Measurements from ENCODE around the gene PRKAR1B. TPM values are rescaled to one million over a fixed set of nuclear protein-coding genes. Genes with fewer than 3 reads are reported as not detected.

PRKAR1B gene
- total RNA-seq, 1 donor from 2014 or later: 21.7 TPM

DNA sequence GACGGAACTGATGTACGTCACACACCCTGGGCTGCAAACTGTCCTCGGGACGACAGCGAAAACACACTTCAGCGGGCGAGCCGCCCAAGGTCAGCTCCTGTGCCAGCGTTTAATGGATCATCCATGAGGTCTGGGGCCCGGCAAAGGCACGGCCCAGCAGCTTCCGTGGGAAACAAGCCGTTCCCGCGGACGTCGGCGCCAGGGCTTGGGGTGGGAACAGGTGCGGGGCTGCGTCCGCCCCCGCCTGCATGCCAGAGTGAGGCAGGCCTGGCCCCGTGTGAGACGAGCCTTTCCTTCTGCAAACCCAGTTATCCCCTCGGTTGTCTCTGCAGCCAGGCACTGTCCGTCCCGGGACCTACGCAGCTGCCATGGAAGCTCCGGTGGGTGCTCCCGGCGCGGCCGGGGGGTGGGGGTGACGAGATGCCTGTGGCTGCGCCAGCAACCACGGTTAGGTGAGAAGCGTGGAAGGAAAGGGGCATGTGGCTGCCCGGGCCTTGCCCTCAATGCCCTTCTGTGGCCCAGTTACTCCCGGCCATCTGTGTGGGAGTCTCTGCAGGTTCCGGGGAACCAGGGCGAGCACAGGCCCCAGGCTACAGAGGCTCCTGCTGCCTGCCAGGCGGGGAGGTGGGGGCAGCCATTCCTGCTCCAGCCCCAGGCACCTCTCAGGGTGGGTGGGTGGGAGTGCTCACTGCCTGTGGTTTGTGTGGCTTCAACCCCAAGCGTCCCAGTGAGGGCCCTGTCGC is 165.3 kb downstream of the PRKAR1B start:
- Mint-ChIP-seq H3K36me3 (ENCODE audit: low read depth, unreplicated experiment) (peaks cover 4% of the 10 kb centered on the region), H3K4me1 (ENCODE audit: unreplicated experiment) (peaks cover 12% of the 10 kb centered on the region), H3K4me3 (ENCODE audit: unreplicated experiment) (no peak overlapping the region), H3K9me3 (ENCODE audit: unreplicated experiment) (no peaks in the 10 kb centered on the region), H3K27ac (ENCODE audit: unreplicated experiment) (no peak overlapping the region), H3K27me3 (ENCODE audit: unreplicated experiment) (peaks cover 9% of the 10 kb centered on the region)
- TF ChIP-seq, protein P1, sequence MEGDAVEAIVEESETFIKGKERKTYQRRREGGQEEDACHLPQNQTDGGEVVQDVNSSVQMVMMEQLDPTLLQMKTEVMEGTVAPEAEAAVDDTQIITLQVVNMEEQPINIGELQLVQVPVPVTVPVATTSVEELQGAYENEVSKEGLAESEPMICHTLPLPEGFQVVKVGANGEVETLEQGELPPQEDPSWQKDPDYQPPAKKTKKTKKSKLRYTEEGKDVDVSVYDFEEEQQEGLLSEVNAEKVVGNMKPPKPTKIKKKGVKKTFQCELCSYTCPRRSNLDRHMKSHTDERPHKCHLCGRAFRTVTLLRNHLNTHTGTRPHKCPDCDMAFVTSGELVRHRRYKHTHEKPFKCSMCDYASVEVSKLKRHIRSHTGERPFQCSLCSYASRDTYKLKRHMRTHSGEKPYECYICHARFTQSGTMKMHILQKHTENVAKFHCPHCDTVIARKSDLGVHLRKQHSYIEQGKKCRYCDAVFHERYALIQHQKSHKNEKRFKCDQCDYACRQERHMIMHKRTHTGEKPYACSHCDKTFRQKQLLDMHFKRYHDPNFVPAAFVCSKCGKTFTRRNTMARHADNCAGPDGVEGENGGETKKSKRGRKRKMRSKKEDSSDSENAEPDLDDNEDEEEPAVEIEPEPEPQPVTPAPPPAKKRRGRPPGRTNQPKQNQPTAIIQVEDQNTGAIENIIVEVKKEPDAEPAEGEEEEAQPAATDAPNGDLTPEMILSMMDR (IDR thresholded peaks at IDR 0.05; ENCODE audit: unreplicated experiment): no peak
- no peak for DNase-seq (ENCODE audit: low spot score)

DNA sequence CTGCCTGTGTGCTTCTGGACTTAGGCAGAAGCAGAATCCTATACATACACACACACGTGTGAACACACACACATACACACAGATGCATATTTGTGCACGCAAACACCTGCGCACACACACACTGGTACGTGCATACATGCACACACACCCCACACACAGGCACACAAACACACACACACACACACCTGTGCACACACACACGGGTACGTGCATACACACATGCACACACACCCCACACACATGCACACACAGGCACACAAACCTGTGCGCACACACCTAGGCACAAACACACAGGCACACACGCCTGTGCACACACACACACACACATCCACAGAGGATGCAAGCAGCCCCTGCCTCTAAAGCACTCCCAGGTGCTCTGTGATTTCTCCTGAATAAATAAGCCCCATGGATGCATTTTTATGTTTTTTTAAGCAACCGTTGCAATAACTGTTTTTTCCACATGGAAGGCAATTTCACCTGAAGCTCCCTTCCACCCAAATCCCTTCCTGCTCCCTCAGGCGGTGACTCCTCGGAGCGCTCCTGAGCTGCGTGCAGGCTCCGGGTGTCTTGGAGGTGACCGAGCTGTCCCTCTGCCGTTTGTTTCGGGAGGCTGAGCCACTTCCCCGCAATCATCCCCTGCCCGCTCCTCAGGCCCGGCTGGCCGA is 166.0 kb downstream of the PRKAR1B start:
- Mint-ChIP-seq H3K4me3 (ENCODE audit: unreplicated experiment) (no peak overlapping the region), H3K36me3 (ENCODE audit: low read depth, unreplicated experiment) (peaks cover 4% of the 10 kb centered on the region), H3K9me3 (ENCODE audit: unreplicated experiment) (no peaks in the 10 kb centered on the region), H3K27me3 (ENCODE audit: unreplicated experiment) (peaks cover 9% of the 10 kb centered on the region), H3K4me1 (ENCODE audit: unreplicated experiment) (peaks cover 12% of the 10 kb centered on the region), H3K27ac (ENCODE audit: unreplicated experiment) (no peak overlapping the region)
- DNase-seq (ENCODE audit: low spot score): no peak
- TF ChIP-seq, protein P1 (IDR thresholded peaks at IDR 0.05; ENCODE audit: unreplicated experiment): no peak

DNA sequence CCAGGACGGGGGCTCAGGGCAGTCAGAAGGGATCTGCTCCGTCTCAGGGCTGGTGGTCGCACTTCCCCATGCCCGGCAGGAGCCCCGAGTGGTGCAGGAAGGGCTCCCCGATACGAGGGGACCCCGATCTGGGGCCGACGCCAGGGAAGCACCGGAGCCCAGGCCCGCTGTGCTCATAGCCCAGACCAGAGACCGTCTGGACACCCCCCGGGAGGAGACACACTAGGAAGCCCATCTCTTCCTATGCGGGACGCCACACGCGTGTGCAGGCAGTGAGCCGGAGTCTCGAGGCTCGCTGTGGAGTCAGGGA is 167.7 kb downstream of the PRKAR1B start:
- H3K4me1 Mint-ChIP-seq (ENCODE audit: unreplicated experiment): peaks cover 12% of the 10 kb centered on the region

DNA sequence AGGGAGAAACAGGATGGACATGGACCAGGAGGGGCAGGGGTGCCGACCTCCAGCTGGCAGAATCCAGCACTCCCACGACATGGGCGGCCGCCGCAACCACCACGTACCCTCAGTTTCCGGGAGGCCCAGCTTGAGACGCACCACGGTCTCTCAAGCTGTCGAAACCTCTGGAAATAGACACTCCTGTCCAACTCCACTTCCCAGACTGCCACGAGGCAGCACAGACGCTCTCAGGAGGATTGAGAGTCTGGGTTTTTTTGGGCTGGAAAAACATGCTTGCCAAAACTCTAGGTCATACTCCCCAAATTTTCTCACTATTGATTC is 169.6 kb downstream of the PRKAR1B start:
- H3K27ac Mint-ChIP-seq (ENCODE audit: unreplicated experiment): no peak overlapping the region
- H3K4me3 Mint-ChIP-seq (ENCODE audit: unreplicated experiment): no peak overlapping the region
- peaks cover under 1% of the 10 kb centered on the region for H3K27me3 Mint-ChIP-seq (ENCODE audit: unreplicated experiment)
- TF ChIP-seq, protein P1 (IDR thresholded peaks at IDR 0.05; ENCODE audit: unreplicated experiment): no peak
- H3K9me3 Mint-ChIP-seq (ENCODE audit: unreplicated experiment): no peaks in the 10 kb centered on the region
- peaks cover 12% of the 10 kb centered on the region for H3K4me1 Mint-ChIP-seq (ENCODE audit: unreplicated experiment)
- peaks cover 1% of the 10 kb centered on the region for H3K36me3 Mint-ChIP-seq (ENCODE audit: low read depth, unreplicated experiment)
- no peak for DNase-seq (ENCODE audit: low spot score)

More for the DNA sequence above, 167.7 kb downstream of the PRKAR1B start:
- Mint-ChIP-seq H3K9me3 (ENCODE audit: unreplicated experiment) (no peaks in the 10 kb centered on the region), H3K36me3 (ENCODE audit: low read depth, unreplicated experiment) (peaks cover 4% of the 10 kb centered on the region), H3K4me3 (ENCODE audit: unreplicated experiment) (no peak overlapping the region), H3K27ac (ENCODE audit: unreplicated experiment) (no peak overlapping the region), H3K27me3 (ENCODE audit: unreplicated experiment) (peaks cover 9% of the 10 kb centered on the region)
- DNase-seq (ENCODE audit: low spot score): no peak
- TF ChIP-seq, protein P1 (IDR thresholded peaks at IDR 0.05; ENCODE audit: unreplicated experiment): no peak

DNA sequence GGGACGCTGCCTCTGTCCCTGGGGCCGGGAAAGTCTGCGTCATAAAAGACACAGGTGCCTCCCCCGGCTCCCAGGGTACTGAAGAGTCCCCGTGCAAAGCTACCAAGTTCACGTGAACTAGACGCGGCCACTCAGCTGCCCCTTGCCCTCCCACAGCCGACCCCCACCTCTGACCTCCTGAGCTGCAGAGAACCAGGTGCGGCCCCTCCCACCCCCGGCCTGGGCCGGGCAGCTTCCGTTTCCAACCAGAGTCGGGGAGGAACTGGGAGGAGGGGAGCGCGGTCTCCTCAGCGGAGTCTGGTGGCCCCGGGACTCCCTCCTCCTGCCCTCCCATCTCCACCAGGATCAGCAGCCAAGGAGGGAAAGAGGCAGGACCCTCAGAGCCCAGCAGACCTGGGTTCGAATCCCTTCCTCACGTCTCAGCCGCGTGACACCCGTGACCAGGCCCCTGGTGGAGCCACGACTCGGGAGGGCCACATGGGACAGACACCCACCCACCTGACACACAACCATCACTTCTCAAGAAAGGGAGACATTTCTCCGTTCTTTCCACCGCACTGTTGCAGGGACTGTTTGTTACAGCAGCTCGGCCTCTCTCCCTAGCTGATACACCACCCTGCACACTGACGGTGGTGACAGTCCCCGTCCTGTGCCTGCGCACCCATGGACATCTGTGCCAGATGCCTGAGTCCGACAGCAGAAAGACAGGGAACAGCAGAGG is 170.1 kb downstream of the PRKAR1B start:
- no peaks in the 10 kb centered on the region for H3K36me3 Mint-ChIP-seq (ENCODE audit: low read depth, unreplicated experiment)
- no peak overlapping the region for H3K27ac Mint-ChIP-seq (ENCODE audit: unreplicated experiment)
- H3K9me3 Mint-ChIP-seq (ENCODE audit: unreplicated experiment): no peaks in the 10 kb centered on the region
- H3K4me3 Mint-ChIP-seq (ENCODE audit: unreplicated experiment): no peak overlapping the region
- TF ChIP-seq, protein P1 (IDR thresholded peaks at IDR 0.05; ENCODE audit: unreplicated experiment): no peak
- no peaks in the 10 kb centered on the region for H3K27me3 Mint-ChIP-seq (ENCODE audit: unreplicated experiment)
- peaks cover 12% of the 10 kb centered on the region for H3K4me1 Mint-ChIP-seq (ENCODE audit: unreplicated experiment)
- DNase-seq (ENCODE audit: low spot score): no peak

Data from endothelial cell (in vitro differentiated cells).